H1 (cell line): Measurements from ENCODE around the gene ZNF513. TPM values are rescaled to one million over a fixed set of nuclear protein-coding genes. Genes with fewer than 3 reads are reported as not detected.

Source experiments
- CTCF ChIA-PET: fragments of 300-600 bp; sonication (Branson Sonifier 250); formaldehyde crosslinking; loops from one replicate; lab custom pipeline; 2021; ENCODE audit not compliant: partially characterized antibody; lab: Charles Lee
- POLR2A ChIA-PET: fragments of 300-600 bp; sonication (Branson Sonifier 250); formaldehyde crosslinking; loops from one replicate; lab custom pipeline; 2021; ENCODE audit warnings: inconsistent platforms; ENCODE audit not compliant: partially characterized antibody; lab: Charles Lee
- DNase-seq, 2 experiments: peaks; one replicate each; pipeline versions ENCODE4 v3.0.0 to v3.0.0-alpha.2; 2010 to 2022; ENCODE audit warnings: low spot score in 2 of 2, low read depth in 1 of 2, mixed read lengths in 1 of 2
- FAIRE-seq: peaks from 2 replicates; lab custom pipeline; 2011; peaks lifted over from hg19 to GRCh38; lab: Jason Lieb, UNC
- H2AFZ ChIP-seq: 2 replicates; pipeline ENCODE4 v1.8.1; 2012; ENCODE audit warnings: low read length, inconsistent platforms
- H2AK5ac ChIP-seq: 2 replicates; pipeline ENCODE4 v1.6.1; 2013; ENCODE audit warnings: low read depth, low read length
- H2BK120ac ChIP-seq: replicated peaks from 2 replicates; pipeline ENCODE3; 2013; ENCODE audit warnings: low read depth, low read length, inconsistent platforms
- H2BK12ac ChIP-seq: 2 replicates; pipeline ENCODE4 v1.6.1; 2013; ENCODE audit warnings: low read depth, low read length
- H2BK15ac ChIP-seq: 2 replicates; pipeline ENCODE4 v1.6.1; 2013; ENCODE audit warnings: low read length
- H2BK20ac ChIP-seq: 2 replicates; pipeline ENCODE4 v1.6.1; 2013; ENCODE audit warnings: low read length
- H2BK5ac ChIP-seq: 2 replicates; pipeline ENCODE4 v1.6.1; 2013; ENCODE audit warnings: low read depth, low read length
- H3K14ac ChIP-seq: 2 replicates; pipeline ENCODE4 v1.6.1; 2013; ENCODE audit warnings: inconsistent platforms; ENCODE audit not compliant: insufficient read length
- H3K18ac ChIP-seq: 2 replicates; pipeline ENCODE4 v1.6.1; 2013; ENCODE audit warnings: low read length; ENCODE audit errors: extremely low read depth
- H3K23ac ChIP-seq: 2 replicates; pipeline ENCODE4 v1.6.1; 2013; ENCODE audit warnings: inconsistent platforms; ENCODE audit not compliant: insufficient read length
- H3K23me2 ChIP-seq: 2 replicates; pipeline ENCODE4 v1.6.1; 2013; ENCODE audit warnings: low read depth, low read length
- H3K27ac ChIP-seq: 2 replicates; pipeline ENCODE4 v1.6.1; 2011; ENCODE audit warnings: low read depth, low read length, inconsistent platforms
- H3K27me3 ChIP-seq, 4 experiments: replicated peaks in 1 of 4; 1 replicate in 1 of 4; 2 replicates in 3 of 4; pipeline versions ENCODE4 v1.6.1 to v1.8.1; 2011 to 2013; ENCODE audit warnings: low read length in 3 of 4, mild to moderate bottlenecking in 3 of 4, inconsistent platforms in 2 of 4, mixed read lengths in 2 of 4, moderate library complexity in 1 of 4; ENCODE audit not compliant: control insufficient read depth in 3 of 4, insufficient read depth in 3 of 4; ENCODE audit errors: extremely low read depth in 1 of 4
- H3K36me3 ChIP-seq, 4 experiments: 2 replicates each; pipeline versions ENCODE4 v1.6.1 to v1.8.1; 2011 to 2013; ENCODE audit warnings: mild to moderate bottlenecking in 4 of 4, low read length in 3 of 4, moderate library complexity in 2 of 4, control low read depth in 1 of 4, inconsistent platforms in 1 of 4; ENCODE audit not compliant: insufficient read depth in 4 of 4, control insufficient read depth in 2 of 4
- H3K4ac ChIP-seq: replicated peaks from 2 replicates; pipeline ENCODE3; 2013; ENCODE audit warnings: low read length, low read depth, mixed read lengths, inconsistent platforms; ENCODE audit not compliant: insufficient read length
- H3K4me1 ChIP-seq, 4 experiments: replicated peaks in 1 of 4; 1 replicate in 1 of 4; 2 replicates in 3 of 4; pipeline versions ENCODE4 v1.6.1 to v1.8.1; 2011 to 2013; ENCODE audit warnings: low read length in 3 of 4, inconsistent platforms in 2 of 4, mixed read lengths in 1 of 4; ENCODE audit not compliant: insufficient read depth in 4 of 4, control insufficient read depth in 3 of 4
- H3K4me2 ChIP-seq, 2 experiments: 2 replicates each; pipeline versions ENCODE4 v1.6.1 to v1.8.1; 2011 to 2013; ENCODE audit warnings: low read depth in 2 of 2, low read length in 2 of 2, control low read depth in 1 of 2, inconsistent platforms in 1 of 2, mild to moderate bottlenecking in 1 of 2; ENCODE audit not compliant: insufficient read depth in 1 of 2
- H3K4me3 ChIP-seq, 4 experiments: fragments of 200-600, 300-600 bp in 1 of 4; sonication (generic), shearing (Covaris generic), sonication (Bioruptor Twin) in 1 of 4; 2 replicates each; pipeline versions ENCODE4 v1.5.1 to v1.8.1; 2011 to 2016; ENCODE audit warnings: low read length in 4 of 4, low read depth in 3 of 4, control low read depth in 2 of 4, inconsistent platforms in 2 of 4, mild to moderate bottlenecking in 2 of 4, mixed read lengths in 1 of 4, moderate library complexity in 1 of 4; ENCODE audit not compliant: insufficient read depth in 2 of 4; ENCODE audit errors: extremely low read depth in 1 of 4
- H3K56ac ChIP-seq: replicated peaks from 2 replicates; pipeline ENCODE3; 2013; ENCODE audit warnings: low read depth, mild to moderate bottlenecking, mixed read lengths, low read length, inconsistent platforms; ENCODE audit not compliant: insufficient read length
- H3K79me1 ChIP-seq: 2 replicates; pipeline ENCODE4 v1.6.1; 2013; ENCODE audit warnings: low read depth, low read length, control low read depth
- H3K79me2 ChIP-seq, 2 experiments: 2 replicates each; pipeline versions ENCODE4 v1.6.1 to v1.8.1; 2012 to 2013; ENCODE audit warnings: low read length in 2 of 2, mild to moderate bottlenecking in 2 of 2, inconsistent platforms in 1 of 2; ENCODE audit not compliant: insufficient read depth in 2 of 2, control insufficient read depth in 1 of 2
- H3K9ac ChIP-seq, 4 experiments: replicated peaks in 1 of 4; 1 replicate in 1 of 4; 2 replicates in 3 of 4; pipeline versions ENCODE4 v1.6.1 to v1.8.1; 2011 to 2013; ENCODE audit warnings: low read depth in 3 of 4, low read length in 3 of 4, control low read depth in 2 of 4, mild to moderate bottlenecking in 2 of 4, moderate library complexity in 2 of 4, inconsistent platforms in 1 of 4; ENCODE audit errors: extremely low read depth in 1 of 4
- H3K9me3 ChIP-seq, 2 experiments: 2 replicates each; pipeline versions ENCODE4 v1.6.1 to v1.8.1; 2012 to 2013; ENCODE audit warnings: mild to moderate bottlenecking in 2 of 2, moderate library complexity in 2 of 2, control low read depth in 1 of 2, inconsistent platforms in 1 of 2, low read depth in 1 of 2, low read length in 1 of 2, mixed read lengths in 1 of 2; ENCODE audit not compliant: insufficient read depth in 2 of 2
- H4K20me1 ChIP-seq, 2 experiments: replicated peaks in 1 of 2; 2 replicates each; pipeline versions ENCODE3 to v1.8.1; 2011 to 2013; ENCODE audit warnings: inconsistent platforms in 2 of 2, low read length in 2 of 2, mild to moderate bottlenecking in 1 of 2; ENCODE audit not compliant: insufficient read depth in 2 of 2, control insufficient read depth in 1 of 2
- H4K5ac ChIP-seq: 2 replicates; pipeline ENCODE4 v1.6.1; 2013; ENCODE audit warnings: low read length, low read depth, mixed read lengths, inconsistent platforms; ENCODE audit not compliant: insufficient read length
- H4K8ac ChIP-seq: 2 replicates; pipeline ENCODE4 v1.8.0; 2013; ENCODE audit warnings: mild to moderate bottlenecking, moderate library complexity, low read length, inconsistent platforms; ENCODE audit not compliant: insufficient read depth; ENCODE audit errors: extremely low read depth
- H4K91ac ChIP-seq: replicated peaks from 2 replicates; pipeline ENCODE3; 2013; ENCODE audit warnings: low read length, mixed read lengths, inconsistent platforms; ENCODE audit not compliant: insufficient read length
- ATF2 ChIP-seq: IDR thresholded peaks from 2 replicates; pipeline ENCODE4 v1.6.1; 2012; ENCODE audit warnings: low read length, inconsistent platforms
- BACH1 ChIP-seq: IDR thresholded peaks from 2 replicates; pipeline ENCODE4 v1.6.1; 2012; ENCODE audit warnings: low read length, improper control_type of control experiment
- CBX8 ChIP-seq: fragments of 300-800, 300-1000 bp; sonication (generic); IDR thresholded peaks from 2 replicates; pipeline ENCODE4 v1.7.1; 2016; ENCODE audit warnings: low read depth, low read length, borderline replicate concordance
- CEBPB ChIP-seq: IDR thresholded peaks from 2 replicates; pipeline ENCODE4 v1.6.1; 2012; ENCODE audit warnings: low read depth, low read length
- CTBP2 ChIP-seq: IDR thresholded peaks from 2 replicates; pipeline ENCODE4 v1.7.0; 2011; ENCODE audit warnings: borderline replicate concordance, mild to moderate bottlenecking, moderate library complexity, mixed read lengths, low read length; ENCODE audit not compliant: insufficient read depth, insufficient read length
- EGR1 ChIP-seq: IDR thresholded peaks from 2 replicates; pipeline ENCODE4 v1.6.1; 2011; ENCODE audit warnings: low read depth, low read length, borderline replicate concordance
- EZH2 ChIP-seq: fragments of 200-600 bp; sonication (generic); IDR thresholded peaks from 2 replicates; pipeline ENCODE4 v1.7.1; 2012; ENCODE audit warnings: low read depth, mild to moderate bottlenecking, moderate library complexity, low read length, inconsistent platforms; ENCODE audit not compliant: severe bottlenecking
- NANOG ChIP-seq: IDR thresholded peaks from 2 replicates; pipeline ENCODE4 v1.6.1; 2011; ENCODE audit warnings: low read length, low read depth, mild to moderate bottlenecking, inconsistent platforms; ENCODE audit not compliant: insufficient read depth, poor library complexity, severe bottlenecking
- PHF8 ChIP-seq: fragments of 200-600 bp; sonication (generic); conservative IDR thresholded peaks from 2 replicates; pipeline ENCODE4 v1.7.1; 2012; ENCODE audit warnings: low read depth, mild to moderate bottlenecking, inconsistent platforms, low read length, moderate library complexity
- SIN3A ChIP-seq, 2 experiments: IDR thresholded peaks in 1 of 2; conservative IDR thresholded peaks in 1 of 2; 2 replicates each; pipeline ENCODE4 v1.6.1; 2011 to 2012; ENCODE audit warnings: low read length in 2 of 2, improper control_type of control experiment in 1 of 2, low read depth in 1 of 2, mild to moderate bottlenecking in 1 of 2
- SIRT6 ChIP-seq: IDR thresholded peaks from one replicate; pipeline ENCODE4 v1.7.1; 2012; ENCODE audit warnings: low read length, inconsistent platforms
- SP2 ChIP-seq: IDR thresholded peaks from 2 replicates; pipeline ENCODE4 v1.6.1; 2012; ENCODE audit warnings: mild to moderate bottlenecking, low read length, inconsistent platforms
- WGBS, 2 experiments: shearing (Covaris generic) in 1 of 2; methylation state at CpG; one replicate each; pipeline versions ENCODE4 v1.1.6 to v1.1.7; 2013 to 2015; ENCODE audit warnings: low lambda C conversion rate in 2 of 2, mixed read lengths in 2 of 2, inconsistent platforms in 1 of 2, low coverage in 1 of 2, missing lambda C conversion rate in 1 of 2; ENCODE audit not compliant: insufficient replicate concordance in 2 of 2, insufficient coverage in 1 of 2, insufficient read length in 1 of 2; ENCODE audit errors: extremely low coverage in 1 of 2, missing lambda C conversion rate in 1 of 2; 5-methylcytosine and 5-hydroxymethylcytosine counted together
- polyA plus RNA-seq, 7 experiments: library from polyadenylated mRNA; depleted of rRNA in 3 of 7; stranded (reverse) in 5 of 7; unstranded in 2 of 7; fragments of >200 nt in 5 of 7; fragments of 200-250 nt in 2 of 7; gene quantifications; 1 replicate in 5 of 7; 2 replicates in 1 of 7; 4 replicates in 1 of 7; pipeline versions ENCODE4 v1.2.1 to v1.2.3, GENCODE V29; 2011 to 2013; ENCODE audit warnings: missing spikeins in 2 of 7, mixed read lengths in 2 of 7
- total RNA-seq: library from RNA; stranded (reverse); fragmentation: NEBNext Ultra II Directional; extraction: Animal tissue kit (Norgen Biotek cat#: 25700); gene quantifications from 2 replicates; pipeline ENCODE4 v1.2.1, GENCODE V29; 2021

ZNF513 gene
- total and polyA plus RNA-seq, 2 of the 8 experiments (the other 6 are each of a cell fraction or from before 2014, with no cell fraction given) = 17.3 to 29.5 TPM

- POLR2A ChIA-PET = interaction anchor here (1.6 to 9.5 kb wide), 5 partner anchors 7 to 80 kb away, joined by 3 to 135 read pairs (median 48); partner anchors contain the start of genes EIF2B4, GTF3C2, MPV17 and ZNF513
- no peak for FAIRE-seq
- TF ChIP-seq EGR1 (no peak), BACH1 (no peak), CTBP2 (no peak), SIN3A (conservative IDR thresholded peaks at IDR 0.05 in 1 of 2, IDR thresholded peaks at IDR 0.05 in 1 of 2; ENCODE audit: low read depth in 1 of 2, low read length in 2 of 2) (no peak), CEBPB (no peak), SP2 (no peak), SIRT6 (no peak), EZH2 (no peak), CBX8 (no peak), PHF8 (no peak), ATF2 (no peak), NANOG (no peak)
Observed at GRCh38 chr2:27372937-27373336, 7.6 kb downstream of the ZNF513 start.

More at GRCh38 chr2:27372937-27373336, 7.6 kb downstream of the ZNF513 start:
- Histone ChIP-seq H2BK20ac (no peak overlapping the region), H2AFZ (no peak overlapping the region), H3K4ac (no peak overlapping the region), H4K20me1 (peaks cover 1 to 15% of the 10 kb centered on the region in 2 experiments), H3K4me1 (peaks cover 0 to 4% (median 2%) of the 10 kb centered on the region in 4 experiments; a peak in 4 of 7 replicates), H4K5ac (no peak overlapping the region), H3K9me3 (no peaks in the 10 kb centered on the region), H3K4me3 (no peak overlapping the region), H3K27me3 (no peaks in the 10 kb centered on the region), H3K18ac (no peak overlapping the region), H3K27ac (no peak overlapping the region), H2BK5ac (no peak overlapping the region), H3K79me1 (peaks cover 6% of the 10 kb centered on the region), H3K79me2 (peaks cover 2 to 21% of the 10 kb centered on the region in 2 experiments; a peak in 3 of 4 replicates), H3K36me3 (peaks cover 28 to 53% (median 41%) of the 10 kb centered on the region in 4 experiments), H2BK15ac (no peak overlapping the region), H2BK12ac (no peak overlapping the region), H3K9ac (no peak overlapping the region), H2AK5ac (no peak overlapping the region), H3K23me2 (peaks cover 8% of the 10 kb centered on the region), H4K8ac (no peak overlapping the region), H2BK120ac (no peak overlapping the region), H3K56ac (no peak overlapping the region), H4K91ac (no peak overlapping the region), H3K23ac (no peak overlapping the region), H3K4me2 (no peak overlapping the region), H3K14ac (no peak overlapping the region)
- CTCF ChIA-PET = interaction anchor here (1.4 to 1.5 kb wide), 2 partner anchors 8 to 16 kb away, joined by 3 read pairs; partner anchors contain the start of genes GTF3C2 and ZNF513
- 90% methylated on average over 6 of the region's 6 CpGs; no CpG with 5 or more reads in 1 of the 2 experiments for whole genome bisulfite sequencing, 2 experiments
- DNase-seq = no peak
